ENCODE measurements around the gene SLC22A31.
"Not testable (repeated sequence)": the region's sequence is repeated elsewhere in the genome, so short reads cannot be mapped to it uniquely, and the experiment has no call there.

Gene SLC22A31

GRCh38 chr16:89192956-89193575, 7.3 kb downstream of the SLC22A31 start:
- no peak for DNase-seq

GRCh38 chr16:89192186-89192955, 8.0 kb downstream of the SLC22A31 start:
- not testable (repeated sequence) for DNase-seq

GRCh38 chr16:89191901-89192185, 8.5 kb downstream of the SLC22A31 start:
- DNase-seq: no peak

GRCh38 chr16:89191033-89191900, 9.1 kb downstream of the SLC22A31 start:
- no peak for DNase-seq

DNA sequence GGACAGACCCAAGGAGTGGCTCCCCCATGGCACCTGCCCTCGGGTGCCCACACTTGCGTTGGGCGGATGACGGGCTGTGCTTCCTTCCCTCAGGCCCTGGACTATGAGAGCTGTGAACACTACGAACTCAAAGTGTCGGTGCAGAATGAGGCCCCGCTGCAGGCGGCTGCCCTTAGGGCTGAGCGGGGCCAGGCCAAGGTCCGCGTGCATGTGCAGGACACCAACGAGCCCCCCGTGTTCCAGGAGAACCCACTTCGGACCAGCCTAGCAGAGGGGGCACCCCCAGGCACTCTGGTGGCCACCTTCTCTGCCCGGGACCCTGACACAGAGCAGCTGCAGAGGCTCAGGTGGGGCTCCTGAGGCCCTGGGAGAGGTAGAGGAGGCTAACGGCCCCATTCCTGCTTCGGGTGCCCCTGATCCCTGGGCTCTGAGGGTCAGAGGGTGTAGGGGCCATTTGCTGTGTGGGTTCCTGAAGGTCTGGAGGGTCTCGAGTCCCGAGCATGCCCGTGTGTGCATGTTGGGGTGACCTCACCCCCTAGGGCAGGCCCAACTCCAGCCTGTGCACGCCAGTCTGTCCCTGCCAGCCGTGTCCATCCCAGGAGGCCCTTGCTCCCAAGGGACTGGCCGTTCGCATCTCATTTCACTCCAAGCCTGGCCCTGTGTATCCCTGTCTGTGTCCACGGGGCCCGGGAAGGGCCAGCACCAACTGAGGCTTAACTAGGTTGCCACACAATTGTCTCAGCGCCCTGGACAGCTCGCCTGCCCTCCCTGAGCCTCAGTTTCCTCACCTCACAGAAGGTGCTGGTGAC, 10.0 kb downstream of the SLC22A31 start:
- no peak for DNase-seq

- DNase-seq: no peak
These were observed 10.8 kb downstream of the SLC22A31 start for GRCh38 chr16:89189358-89190025.

GRCh38 chr16:89188471-89189357, 11.6 kb downstream of the SLC22A31 start:
- DNase-seq: not testable (repeated sequence)

- DNase-seq: no peak
These were observed 12.5 kb downstream of the SLC22A31 start for GRCh38 chr16:89187770-89188392.

DNA sequence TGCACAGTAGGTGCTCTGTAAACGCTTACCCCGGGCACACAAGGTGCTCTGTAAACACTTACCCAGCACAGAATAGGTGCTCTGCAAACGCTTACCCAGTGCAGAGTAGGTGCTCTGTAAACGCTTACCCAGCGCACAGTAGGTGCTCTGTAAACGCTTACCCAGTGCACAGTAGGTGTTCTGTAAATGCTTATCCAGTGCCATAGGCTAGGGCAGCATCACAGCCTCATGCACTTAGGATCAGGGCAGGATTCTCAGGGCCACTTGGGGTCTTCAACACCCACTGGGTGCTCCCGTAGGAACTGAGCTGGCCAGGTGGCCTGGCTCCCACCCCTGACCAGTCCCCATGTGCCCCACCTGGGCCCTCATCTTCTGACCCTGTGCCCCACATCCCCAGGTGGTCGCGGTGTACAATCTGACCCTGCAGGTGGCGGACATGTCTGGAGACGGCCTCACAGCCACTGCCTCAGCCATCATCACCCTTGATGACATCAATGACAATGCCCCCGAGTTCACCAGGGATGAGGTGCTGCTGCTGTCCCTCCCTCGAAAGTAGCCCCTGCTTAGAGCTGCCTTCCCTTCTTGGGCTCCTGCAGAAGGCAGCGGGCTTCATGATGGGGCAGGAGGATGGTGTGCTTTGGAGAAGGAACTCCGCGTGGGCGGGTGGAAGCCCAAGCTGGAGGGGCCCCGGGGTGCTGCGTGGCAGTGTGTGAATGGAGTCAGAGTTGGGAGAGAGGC, 13.1 kb downstream of the SLC22A31 start:
- no peak for DNase-seq

DNA sequence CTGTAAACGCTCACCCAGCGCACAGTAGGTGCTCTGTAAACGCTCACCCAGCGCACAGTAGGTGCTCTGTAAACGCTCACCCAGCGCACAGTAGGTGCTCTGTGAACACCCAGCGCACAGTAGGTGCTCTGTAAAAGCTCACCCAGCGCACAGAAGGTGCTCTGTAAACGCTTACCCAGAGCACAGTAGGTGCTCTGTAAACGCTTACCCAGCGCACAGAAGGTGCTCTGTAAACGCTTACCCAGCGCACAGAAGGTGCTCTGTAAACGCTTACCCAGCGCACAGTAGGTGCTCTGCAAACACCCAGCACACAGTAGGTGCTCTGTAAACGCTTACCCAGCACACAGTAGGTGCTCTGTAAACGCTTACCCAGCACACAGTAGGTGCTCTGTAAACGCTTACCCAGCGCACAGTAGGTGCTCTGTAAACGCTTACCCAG, 13.7 kb downstream of the SLC22A31 start:
- not testable (repeated sequence) for DNase-seq

GRCh38 chr16:89185887-89186592, 14.3 kb downstream of the SLC22A31 start:
- DNase-seq: not testable (repeated sequence)

GRCh38 chr16:89184933-89185794, 15.2 kb downstream of the SLC22A31 start:
- DNase-seq: no peak

DNA sequence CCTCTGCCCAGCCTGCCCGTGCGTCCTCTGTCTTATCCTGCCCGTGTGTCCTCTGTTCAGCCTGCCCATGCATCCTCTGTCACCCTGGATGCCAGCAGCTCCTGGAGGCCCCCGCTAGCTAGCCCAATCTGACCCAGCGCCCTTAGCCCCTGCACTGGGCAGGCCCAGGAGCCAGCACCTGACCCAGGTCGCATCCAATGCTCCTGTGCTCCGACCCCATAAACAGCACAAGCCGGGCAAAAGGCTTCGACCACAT, 15.7 kb downstream of the SLC22A31 start:
- DNase-seq: no peak

- no peak for DNase-seq
These were observed 16.2 kb downstream of the SLC22A31 start for GRCh38 chr16:89183975-89184676.

DNA sequence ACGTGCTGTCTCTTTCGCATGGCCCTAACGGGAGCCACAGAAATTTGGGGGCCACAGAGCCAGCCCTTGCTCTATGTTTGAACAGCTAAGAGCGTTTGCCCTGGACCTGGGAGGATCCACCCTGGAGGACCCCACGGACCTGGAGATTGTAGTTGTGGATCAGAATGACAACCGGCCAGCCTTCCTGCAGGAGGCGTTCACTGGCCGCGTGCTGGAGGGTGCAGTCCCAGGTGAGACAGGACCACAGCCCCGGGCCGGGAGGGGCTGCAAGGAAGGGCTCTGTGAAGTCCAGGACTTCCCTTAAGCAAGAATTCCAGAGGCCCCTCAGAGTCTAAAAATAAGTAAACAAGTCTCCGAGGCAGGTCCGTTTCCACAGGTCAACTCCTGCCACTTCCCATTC, 16.9 kb downstream of the SLC22A31 start:
- DNase-seq: no peak

DNA sequence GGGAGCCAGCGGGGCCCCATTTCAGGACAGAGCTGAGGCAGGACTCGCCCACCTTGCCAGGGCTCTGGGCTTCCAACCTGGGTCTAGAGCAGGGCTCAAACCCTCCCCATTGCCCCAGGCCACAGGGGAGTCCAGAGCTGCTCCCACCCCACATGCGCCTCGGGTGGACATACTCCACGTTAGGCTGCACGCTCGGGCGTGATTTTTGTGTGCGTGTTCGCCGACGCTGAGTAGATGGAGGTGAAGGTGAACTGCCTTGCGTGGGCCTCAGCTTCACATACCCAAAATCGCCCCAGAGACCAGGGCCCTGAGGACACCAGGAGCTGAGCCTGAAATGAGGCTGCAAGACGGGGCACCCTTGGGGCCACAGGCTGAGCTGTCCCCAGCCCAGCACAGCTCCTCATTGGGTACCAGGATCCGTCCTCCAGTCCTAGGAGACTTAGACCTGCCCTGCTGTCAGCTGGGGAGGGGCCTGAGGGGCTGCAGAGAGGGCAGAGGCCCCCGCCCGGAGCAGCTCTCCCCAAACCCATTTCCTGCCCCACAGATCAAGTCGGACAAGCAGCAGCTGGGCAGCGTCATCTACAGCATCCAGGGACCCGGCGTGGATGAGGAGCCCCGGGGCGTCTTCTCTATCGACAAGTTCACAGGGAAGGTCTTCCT, 20.6 kb downstream of the SLC22A31 start:
- DNase-seq: no peak

DNA sequence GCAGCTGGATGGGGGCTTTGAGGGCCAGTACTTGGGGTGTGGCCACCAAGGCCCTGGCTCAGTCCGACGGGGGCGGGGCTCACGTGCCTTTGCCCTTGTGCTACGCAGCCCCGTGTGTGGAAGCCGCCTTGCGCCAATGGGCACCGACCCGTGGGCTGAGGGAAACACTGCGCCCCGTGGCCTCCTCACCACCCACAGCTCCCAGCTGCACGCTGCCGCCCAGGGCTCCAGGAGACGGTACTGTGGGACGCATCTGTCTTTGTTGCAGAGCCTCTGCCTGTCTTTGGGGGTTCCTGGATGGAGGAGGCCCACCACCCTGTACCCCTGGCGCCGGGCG, 21.2 kb downstream of the SLC22A31 start:
- DNase-seq: no peak
